GM10266 (cell line): ENCODE results near the gene GALNT5.

Experiments
- DNase-seq: peaks from one replicate; pipeline ENCODE4 v3.0.0; 2012; ENCODE audit errors: extremely low spot score
- TF ChIP-seq, protein P1 (sequence below): IDR thresholded peaks from 2 replicates; pipeline ENCODE4 v1.5.1; 2012; ENCODE audit warnings: mild to moderate bottlenecking, low read depth; ENCODE audit not compliant: control insufficient read depth, insufficient read depth; ENCODE audit errors: missing control alignments

Gene GALNT5

DNA sequence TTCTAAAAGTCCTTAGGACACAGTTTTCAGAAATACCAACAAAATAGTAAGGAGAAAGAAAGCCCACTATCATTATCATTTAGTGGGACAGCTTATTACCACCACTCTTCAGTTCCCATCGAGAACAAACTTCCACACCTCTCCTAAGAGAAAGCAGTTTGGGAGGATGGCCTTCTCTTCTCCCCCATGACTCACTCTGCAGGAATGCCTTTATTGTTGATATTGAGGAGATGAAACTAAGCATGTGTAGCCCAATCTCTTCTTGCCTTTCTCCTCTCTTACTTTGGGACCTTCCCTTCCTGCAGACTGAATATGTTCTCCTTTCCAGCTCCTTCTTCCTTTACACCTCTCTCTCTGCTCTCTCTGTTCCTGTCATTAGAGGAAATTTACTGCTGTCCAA, 98.1 kb downstream of the GALNT5 start:
- TF ChIP-seq, protein P1, sequence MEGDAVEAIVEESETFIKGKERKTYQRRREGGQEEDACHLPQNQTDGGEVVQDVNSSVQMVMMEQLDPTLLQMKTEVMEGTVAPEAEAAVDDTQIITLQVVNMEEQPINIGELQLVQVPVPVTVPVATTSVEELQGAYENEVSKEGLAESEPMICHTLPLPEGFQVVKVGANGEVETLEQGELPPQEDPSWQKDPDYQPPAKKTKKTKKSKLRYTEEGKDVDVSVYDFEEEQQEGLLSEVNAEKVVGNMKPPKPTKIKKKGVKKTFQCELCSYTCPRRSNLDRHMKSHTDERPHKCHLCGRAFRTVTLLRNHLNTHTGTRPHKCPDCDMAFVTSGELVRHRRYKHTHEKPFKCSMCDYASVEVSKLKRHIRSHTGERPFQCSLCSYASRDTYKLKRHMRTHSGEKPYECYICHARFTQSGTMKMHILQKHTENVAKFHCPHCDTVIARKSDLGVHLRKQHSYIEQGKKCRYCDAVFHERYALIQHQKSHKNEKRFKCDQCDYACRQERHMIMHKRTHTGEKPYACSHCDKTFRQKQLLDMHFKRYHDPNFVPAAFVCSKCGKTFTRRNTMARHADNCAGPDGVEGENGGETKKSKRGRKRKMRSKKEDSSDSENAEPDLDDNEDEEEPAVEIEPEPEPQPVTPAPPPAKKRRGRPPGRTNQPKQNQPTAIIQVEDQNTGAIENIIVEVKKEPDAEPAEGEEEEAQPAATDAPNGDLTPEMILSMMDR, result no peak
- DNase-seq, result no peak

DNA sequence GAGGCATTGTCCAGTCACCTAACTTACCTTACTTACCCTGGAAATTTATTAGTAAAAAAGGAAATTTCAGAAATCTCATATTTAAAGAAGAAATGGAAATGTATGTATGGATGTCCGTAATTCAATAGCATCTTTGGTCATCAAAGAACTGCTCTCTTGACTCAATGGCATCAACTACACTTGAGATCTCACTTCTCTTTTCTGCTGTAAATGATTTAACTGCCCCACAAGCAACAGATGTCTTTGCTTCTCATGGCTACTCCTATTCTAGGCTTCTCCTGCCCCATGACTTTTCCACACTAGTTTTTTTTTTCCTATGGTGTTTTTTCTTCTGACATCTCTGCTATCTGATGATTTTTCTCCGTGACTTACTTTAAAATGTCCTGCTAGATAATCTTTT, 102.1 kb downstream of the GALNT5 start:
- TF ChIP-seq, protein P1, result no peak
- no peak for DNase-seq

DNA sequence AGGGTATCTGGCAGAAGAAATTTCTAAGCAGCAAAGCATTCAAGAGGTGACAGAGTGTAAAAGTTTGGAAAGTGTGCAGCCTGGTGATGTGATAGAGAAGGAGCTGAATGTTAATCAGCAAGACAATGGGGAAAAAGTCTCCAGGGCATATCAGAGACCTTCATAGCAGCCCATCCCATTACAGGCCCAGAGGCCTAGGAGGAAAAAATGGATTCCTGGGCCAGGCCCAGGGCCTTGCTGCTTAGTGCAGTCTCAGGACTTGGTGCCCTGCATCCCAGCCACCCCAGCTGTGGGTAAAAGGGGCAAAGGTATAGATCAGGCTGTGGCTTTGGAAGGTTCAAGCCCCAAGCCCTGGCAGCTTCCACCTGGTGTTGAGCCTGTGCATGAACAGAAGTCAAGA, 104.0 kb downstream of the GALNT5 start:
- TF ChIP-seq, protein P1, result no peak
- DNase-seq, result no peak

DNA sequence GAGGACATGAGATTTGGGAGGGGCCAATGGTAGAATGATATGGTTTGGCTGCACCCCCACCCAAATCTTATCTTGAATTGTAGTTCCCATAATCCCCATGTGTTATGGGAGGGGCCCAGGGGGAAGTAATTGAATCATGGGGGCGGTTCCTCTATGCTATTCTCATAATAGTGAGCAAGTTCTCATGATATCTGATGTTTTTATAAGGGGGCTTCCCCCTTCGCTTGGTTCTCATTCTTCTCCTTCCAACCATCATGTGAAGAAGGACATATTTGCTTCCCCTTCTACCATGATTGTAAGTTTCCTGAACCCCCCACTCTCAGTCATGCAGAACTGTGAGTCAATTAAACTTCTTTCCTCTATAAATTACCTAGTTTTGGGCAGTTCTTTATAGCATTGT, 105.1 kb downstream of the GALNT5 start:
- no peak for DNase-seq
- TF ChIP-seq, protein P1, result no peak

DNA sequence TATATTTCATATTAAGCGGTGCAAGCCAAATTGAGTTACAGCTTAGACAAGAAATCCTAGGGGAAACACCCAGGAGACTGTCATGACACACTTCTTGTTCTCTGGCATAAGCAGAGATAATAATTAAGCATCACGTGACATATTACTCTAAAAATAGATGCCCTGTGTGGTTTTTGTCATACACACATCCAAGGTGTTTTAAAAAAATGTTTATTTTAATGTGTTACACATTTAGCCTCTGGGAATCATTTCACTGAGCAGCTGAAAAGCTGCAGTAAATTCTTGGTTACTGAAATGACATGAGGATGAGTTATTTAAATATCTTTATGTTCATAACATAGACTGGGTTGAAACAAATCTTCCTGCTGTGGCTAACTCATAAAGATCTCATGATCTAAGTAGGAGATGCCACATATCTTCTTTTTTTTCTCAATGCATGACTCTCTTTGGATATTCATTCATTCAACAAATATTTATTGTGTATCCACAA, 106.2 kb downstream of the GALNT5 start:
- DNase-seq, result peak; percentile 21
- TF ChIP-seq, protein P1, result no peak
